Neural cell (in vitro differentiated cells): ENCODE measurements around the gene ACE.
A peak's percentile ranks its signal among the peaks of the same experiment; 100 is the strongest.

ENCODE experiments used
- EZH2 ChIP-seq: fragments of 200-600, 300-800 bp; shearing (Covaris generic), sonication (generic); IDR thresholded peaks from 2 replicates; pipeline ENCODE4 v1.6.1; 2014; ENCODE audit warnings: antibody characterized with exemption, low read length, borderline replicate concordance, mild to moderate bottlenecking; ENCODE audit not compliant: insufficient read depth, poor library complexity, severe bottlenecking
- POLR2AphosphoS5 ChIP-seq: IDR thresholded peaks from 2 replicates; pipeline ENCODE4 v1.6.1; 2012
- RAD21 ChIP-seq: fragments of 450-650 bp; conservative IDR thresholded peaks from 2 replicates; pipeline ENCODE4 v1.6.1; 2014; ENCODE audit warnings: antibody characterized with exemption, mild to moderate bottlenecking, moderate library complexity
- SMC3 ChIP-seq: fragments of 450-650 bp; conservative IDR thresholded peaks from 2 replicates; pipeline ENCODE4 v1.6.1; 2014; ENCODE audit warnings: antibody characterized with exemption, mild to moderate bottlenecking, moderate library complexity; ENCODE audit not compliant: poor library complexity
- TF ChIP-seq, protein P1 (sequence below): fragments of 450-650 bp; IDR thresholded peaks from 2 replicates; pipeline ENCODE4 v1.5.1; 2014; ENCODE audit warnings: antibody characterized with exemption, mild to moderate bottlenecking, moderate library complexity; ENCODE audit not compliant: poor library complexity, severe bottlenecking
- TF ChIP-seq, protein P2 (sequence below): IDR thresholded peaks from 2 replicates; pipeline ENCODE4 v1.6.1; 2012; ENCODE audit warnings: borderline replicate concordance

DNA sequence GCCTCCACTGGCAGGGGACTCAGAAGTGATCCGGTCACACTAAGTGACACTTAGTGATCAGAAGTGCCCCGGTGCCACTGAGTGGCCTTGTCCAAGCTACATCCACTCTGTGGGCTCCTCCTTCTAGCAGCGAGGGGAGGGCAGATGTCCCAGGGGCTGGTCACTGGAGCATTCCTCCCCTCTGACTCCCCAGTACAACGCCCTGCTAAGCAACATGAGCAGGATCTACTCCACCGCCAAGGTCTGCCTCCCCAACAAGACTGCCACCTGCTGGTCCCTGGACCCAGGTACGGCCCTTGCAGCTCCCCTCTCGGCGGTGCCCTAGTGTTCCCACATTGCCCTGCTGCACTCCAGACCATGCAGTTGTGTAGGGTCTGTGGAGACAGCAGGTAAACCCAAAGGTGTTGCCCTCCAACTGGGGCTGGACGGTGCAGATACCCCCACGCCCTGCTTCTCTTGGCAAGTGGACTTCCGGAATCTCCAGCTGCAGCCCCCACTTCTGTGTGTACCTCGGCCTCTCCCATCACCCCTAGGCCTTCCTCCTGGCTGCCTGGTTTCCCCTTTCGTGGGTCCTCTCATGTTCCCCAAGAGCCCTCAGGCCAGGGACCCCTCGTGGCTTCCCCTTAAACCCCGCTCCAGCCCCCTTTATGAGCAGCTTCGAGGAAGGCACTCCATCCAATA is 2.1 kb downstream of the ACE start:
- TF ChIP-seq, protein P1, sequence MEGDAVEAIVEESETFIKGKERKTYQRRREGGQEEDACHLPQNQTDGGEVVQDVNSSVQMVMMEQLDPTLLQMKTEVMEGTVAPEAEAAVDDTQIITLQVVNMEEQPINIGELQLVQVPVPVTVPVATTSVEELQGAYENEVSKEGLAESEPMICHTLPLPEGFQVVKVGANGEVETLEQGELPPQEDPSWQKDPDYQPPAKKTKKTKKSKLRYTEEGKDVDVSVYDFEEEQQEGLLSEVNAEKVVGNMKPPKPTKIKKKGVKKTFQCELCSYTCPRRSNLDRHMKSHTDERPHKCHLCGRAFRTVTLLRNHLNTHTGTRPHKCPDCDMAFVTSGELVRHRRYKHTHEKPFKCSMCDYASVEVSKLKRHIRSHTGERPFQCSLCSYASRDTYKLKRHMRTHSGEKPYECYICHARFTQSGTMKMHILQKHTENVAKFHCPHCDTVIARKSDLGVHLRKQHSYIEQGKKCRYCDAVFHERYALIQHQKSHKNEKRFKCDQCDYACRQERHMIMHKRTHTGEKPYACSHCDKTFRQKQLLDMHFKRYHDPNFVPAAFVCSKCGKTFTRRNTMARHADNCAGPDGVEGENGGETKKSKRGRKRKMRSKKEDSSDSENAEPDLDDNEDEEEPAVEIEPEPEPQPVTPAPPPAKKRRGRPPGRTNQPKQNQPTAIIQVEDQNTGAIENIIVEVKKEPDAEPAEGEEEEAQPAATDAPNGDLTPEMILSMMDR = peak; percentile 54
- no peak for TF ChIP-seq RAD21
- TF ChIP-seq EZH2 = no peak
- TF ChIP-seq SMC3 = peak; percentile 44
- TF ChIP-seq POLR2AphosphoS5 = no peak
- TF ChIP-seq, protein P2, sequence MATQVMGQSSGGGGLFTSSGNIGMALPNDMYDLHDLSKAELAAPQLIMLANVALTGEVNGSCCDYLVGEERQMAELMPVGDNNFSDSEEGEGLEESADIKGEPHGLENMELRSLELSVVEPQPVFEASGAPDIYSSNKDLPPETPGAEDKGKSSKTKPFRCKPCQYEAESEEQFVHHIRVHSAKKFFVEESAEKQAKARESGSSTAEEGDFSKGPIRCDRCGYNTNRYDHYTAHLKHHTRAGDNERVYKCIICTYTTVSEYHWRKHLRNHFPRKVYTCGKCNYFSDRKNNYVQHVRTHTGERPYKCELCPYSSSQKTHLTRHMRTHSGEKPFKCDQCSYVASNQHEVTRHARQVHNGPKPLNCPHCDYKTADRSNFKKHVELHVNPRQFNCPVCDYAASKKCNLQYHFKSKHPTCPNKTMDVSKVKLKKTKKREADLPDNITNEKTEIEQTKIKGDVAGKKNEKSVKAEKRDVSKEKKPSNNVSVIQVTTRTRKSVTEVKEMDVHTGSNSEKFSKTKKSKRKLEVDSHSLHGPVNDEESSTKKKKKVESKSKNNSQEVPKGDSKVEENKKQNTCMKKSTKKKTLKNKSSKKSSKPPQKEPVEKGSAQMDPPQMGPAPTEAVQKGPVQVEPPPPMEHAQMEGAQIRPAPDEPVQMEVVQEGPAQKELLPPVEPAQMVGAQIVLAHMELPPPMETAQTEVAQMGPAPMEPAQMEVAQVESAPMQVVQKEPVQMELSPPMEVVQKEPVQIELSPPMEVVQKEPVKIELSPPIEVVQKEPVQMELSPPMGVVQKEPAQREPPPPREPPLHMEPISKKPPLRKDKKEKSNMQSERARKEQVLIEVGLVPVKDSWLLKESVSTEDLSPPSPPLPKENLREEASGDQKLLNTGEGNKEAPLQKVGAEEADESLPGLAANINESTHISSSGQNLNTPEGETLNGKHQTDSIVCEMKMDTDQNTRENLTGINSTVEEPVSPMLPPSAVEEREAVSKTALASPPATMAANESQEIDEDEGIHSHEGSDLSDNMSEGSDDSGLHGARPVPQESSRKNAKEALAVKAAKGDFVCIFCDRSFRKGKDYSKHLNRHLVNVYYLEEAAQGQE = no peak
